Fibroblast of lung (primary cell): ENCODE results near the gene FTSJ1.

Experiments used
- CTCF ChIP-seq, 2 donors: IDR thresholded peaks in 1 of 2; conservative IDR thresholded peaks in 1 of 2; 1 replicate in 1 of 2; 2 replicates in 1 of 2; pipeline ENCODE4 v1.5.1; 2011 to 2012; ENCODE audit warnings: low read length in 2 of 2, control low read depth in 1 of 2, inconsistent platforms in 1 of 2, low read depth in 1 of 2, mild to moderate bottlenecking in 1 of 2
- EZH2 ChIP-seq: IDR thresholded peaks from 2 replicates; pipeline ENCODE4 v1.5.1; 2012; ENCODE audit warnings: low read length, control low read depth, mild to moderate bottlenecking; ENCODE audit errors: missing control alignments

DNA sequence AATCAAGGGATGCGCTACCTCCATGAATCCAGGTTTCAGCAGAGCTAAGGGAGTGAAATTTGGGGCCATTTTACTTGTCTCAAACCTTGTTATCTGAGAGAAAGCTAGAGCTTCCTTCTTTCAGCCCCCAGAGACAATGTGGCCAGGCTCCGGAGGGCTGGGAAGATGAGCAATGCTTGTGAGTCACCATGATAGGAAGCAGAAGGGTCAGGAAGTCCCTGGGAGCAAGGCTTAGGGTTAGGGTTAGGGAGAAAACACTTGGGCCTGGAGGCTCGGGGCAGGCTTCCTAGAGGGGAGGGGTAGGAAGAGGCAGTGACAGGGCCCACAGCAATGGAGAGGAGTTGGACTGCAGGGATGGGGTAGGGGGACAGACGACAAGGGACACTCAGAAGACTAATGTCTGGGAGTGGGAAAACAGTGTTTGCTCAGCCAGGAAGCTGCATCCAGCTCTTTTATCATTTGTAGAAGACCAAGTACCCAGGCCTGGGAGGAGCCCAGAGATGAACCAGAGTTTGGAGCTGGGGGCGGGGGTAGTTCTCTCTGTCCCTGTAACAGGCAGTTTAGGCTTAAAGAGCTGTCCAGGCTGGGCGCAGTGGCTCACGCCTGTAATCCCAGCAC, 16.4 kb downstream of the FTSJ1 start:
- TF ChIP-seq CTCF (conservative IDR thresholded peaks at IDR 0.05 in 1 of 2, IDR thresholded peaks at IDR 0.05 in 1 of 2; ENCODE audit: low read depth in 1 of 2, low read length in 2 of 2): no peak
- TF ChIP-seq EZH2: no peak
